WERI-Rb-1 (cell line): Measurements from ENCODE around the gene UBASH3B.

Experiments used
- DNase-seq: peaks from one replicate; pipeline ENCODE4 v3.0.0-alpha.2; 2020
- H3K27ac ChIP-seq: fragments of 250-450 bp; sonication (Bioruptor Pico); 2 replicates; pipeline ENCODE4 v1.5.1; 2020; ENCODE audit warnings: mild to moderate bottlenecking, moderate library complexity
- H3K27me3 ChIP-seq: fragments of 250-450 bp; sonication (Bioruptor Pico); 2 replicates; pipeline ENCODE4 v1.5.1; 2021; ENCODE audit warnings: mild to moderate bottlenecking, low read depth, moderate library complexity; ENCODE audit not compliant: insufficient read depth, severe bottlenecking
- H3K36me3 ChIP-seq: fragments of 250-450 bp; sonication (Bioruptor Pico); 2 replicates; pipeline ENCODE4 v1.5.1; 2020; ENCODE audit warnings: mild to moderate bottlenecking, moderate library complexity
- H3K4me3 ChIP-seq: 2 replicates; pipeline ENCODE4 v1.5.1; 2011; ENCODE audit warnings: low read depth, mild to moderate bottlenecking, control low read depth, low read length
- H3K9me3 ChIP-seq: fragments of 250-450 bp; sonication (Bioruptor Pico); 2 replicates; pipeline ENCODE4 v1.5.1; 2021; ENCODE audit warnings: mild to moderate bottlenecking, moderate library complexity; ENCODE audit not compliant: severe bottlenecking
- TF ChIP-seq, protein P1 (sequence below): IDR thresholded peaks from 2 replicates; pipeline ENCODE4 v1.5.1; 2011; ENCODE audit warnings: low read depth, mild to moderate bottlenecking, control low read depth, inconsistent platforms, low read length

Gene UBASH3B

DNA sequence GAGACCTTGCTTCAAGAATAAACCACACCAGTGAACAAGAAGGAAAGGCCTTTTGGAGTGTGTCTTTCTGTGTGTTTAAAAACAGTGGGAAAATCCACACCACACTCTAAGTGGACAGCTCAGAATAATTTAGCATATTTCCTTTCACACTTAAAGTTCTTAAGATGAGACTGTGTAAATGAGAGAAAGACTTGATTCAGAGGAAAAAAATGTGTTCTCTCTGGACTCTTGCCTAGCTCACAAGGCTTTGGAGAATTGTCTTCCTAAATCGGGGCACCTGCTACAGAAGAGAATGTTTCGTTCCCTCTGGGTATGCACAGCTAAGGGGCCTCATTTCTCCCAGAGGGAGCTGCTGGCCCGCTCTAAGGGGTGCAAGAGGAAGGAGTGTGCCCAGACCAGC, 154.3 kb downstream of the UBASH3B start:
- no peak overlapping the region for H3K27ac ChIP-seq
- TF ChIP-seq, protein P1, sequence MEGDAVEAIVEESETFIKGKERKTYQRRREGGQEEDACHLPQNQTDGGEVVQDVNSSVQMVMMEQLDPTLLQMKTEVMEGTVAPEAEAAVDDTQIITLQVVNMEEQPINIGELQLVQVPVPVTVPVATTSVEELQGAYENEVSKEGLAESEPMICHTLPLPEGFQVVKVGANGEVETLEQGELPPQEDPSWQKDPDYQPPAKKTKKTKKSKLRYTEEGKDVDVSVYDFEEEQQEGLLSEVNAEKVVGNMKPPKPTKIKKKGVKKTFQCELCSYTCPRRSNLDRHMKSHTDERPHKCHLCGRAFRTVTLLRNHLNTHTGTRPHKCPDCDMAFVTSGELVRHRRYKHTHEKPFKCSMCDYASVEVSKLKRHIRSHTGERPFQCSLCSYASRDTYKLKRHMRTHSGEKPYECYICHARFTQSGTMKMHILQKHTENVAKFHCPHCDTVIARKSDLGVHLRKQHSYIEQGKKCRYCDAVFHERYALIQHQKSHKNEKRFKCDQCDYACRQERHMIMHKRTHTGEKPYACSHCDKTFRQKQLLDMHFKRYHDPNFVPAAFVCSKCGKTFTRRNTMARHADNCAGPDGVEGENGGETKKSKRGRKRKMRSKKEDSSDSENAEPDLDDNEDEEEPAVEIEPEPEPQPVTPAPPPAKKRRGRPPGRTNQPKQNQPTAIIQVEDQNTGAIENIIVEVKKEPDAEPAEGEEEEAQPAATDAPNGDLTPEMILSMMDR = no peak
- DNase-seq = no peak
- H3K9me3 ChIP-seq = no peaks in the 10 kb centered on the region
- H3K27me3 ChIP-seq = peaks cover 52% of the 10 kb centered on the region
- H3K36me3 ChIP-seq = no peaks in the 10 kb centered on the region
- no peak overlapping the region for H3K4me3 ChIP-seq

DNA sequence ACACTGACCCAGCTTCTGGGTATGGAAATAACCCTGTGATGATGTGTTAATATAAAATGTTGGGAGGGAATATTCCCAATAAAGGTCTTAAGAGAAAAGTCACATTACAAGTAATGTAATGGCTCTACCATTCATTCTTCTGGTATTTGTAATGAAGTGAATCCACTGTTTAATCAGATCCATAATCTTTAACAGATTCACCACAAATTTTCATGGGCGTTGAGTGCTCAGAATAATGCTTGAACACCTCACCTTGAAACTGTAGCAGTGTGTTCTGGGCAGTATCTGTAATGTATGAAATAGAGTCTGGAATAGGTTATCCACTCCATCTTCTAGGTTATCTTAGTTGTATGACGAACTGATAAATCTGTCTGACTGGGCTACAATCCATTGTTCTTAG, 156.2 kb downstream of the UBASH3B start:
- DNase-seq = no peak
- H3K36me3 ChIP-seq = no peaks in the 10 kb centered on the region
- TF ChIP-seq, protein P1 = no peak
- no peak overlapping the region for H3K27ac ChIP-seq
- H3K9me3 ChIP-seq = no peaks in the 10 kb centered on the region
- no peak overlapping the region for H3K4me3 ChIP-seq
- H3K27me3 ChIP-seq = peaks cover 50% of the 10 kb centered on the region

DNA sequence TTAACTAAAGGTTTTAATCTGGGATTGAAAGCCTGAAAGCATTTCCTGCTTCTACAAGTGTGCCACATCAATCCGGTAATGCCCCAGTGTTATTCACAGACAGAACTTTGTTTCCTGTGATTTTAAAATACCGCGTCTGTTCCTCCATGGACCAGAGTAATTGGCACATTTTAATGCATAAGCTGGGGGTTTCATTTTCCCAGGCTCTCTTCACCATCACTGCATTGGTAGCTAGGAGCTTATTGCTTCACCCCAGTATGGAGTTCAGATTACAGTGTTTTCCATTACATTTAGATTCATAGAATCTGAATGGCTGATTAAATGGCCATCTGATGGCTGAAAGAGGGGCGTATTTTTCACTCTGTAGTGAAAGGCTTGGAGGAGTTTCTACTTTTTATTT, 157.1 kb downstream of the UBASH3B start:
- no peak overlapping the region for H3K27ac ChIP-seq
- H3K36me3 ChIP-seq = no peaks in the 10 kb centered on the region
- no peak for DNase-seq
- TF ChIP-seq, protein P1 = no peak
- peaks cover 41% of the 10 kb centered on the region for H3K27me3 ChIP-seq
- no peak overlapping the region for H3K4me3 ChIP-seq
- no peaks in the 10 kb centered on the region for H3K9me3 ChIP-seq

DNA sequence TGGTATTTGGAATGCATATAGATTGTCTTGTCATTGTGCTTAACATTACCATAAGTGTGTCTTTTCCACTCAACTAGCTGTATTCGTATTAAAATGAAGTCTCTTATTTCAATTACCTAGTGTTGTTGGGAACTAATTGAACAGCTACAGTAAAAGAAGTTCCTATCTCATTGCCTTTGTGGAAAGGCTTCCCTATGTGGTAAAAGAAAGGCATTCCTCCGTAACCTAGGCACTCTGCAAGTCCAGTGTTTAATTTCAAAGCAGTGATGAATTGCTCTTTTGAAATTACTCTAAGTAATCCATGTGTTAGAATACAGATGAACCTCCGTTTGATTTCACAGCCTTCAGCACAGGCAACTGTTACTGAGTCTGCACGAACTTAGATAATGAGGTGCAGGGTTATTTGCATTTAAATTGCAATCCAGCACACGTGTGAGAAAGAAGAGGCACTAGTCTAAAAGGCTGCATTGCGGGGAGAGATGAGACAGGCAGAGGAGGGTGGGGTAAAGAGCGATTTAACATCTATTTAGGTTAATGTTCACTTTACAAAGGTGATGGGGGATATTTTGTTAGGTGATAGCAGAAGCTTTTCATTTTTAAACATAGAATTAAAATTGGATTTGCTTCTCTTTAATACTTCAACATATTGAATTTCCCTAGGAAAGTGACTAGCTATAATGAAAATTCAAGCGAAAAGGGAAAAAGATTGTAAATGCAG, 157.8 kb downstream of the UBASH3B start:
- H3K27me3 ChIP-seq = peaks cover 34% of the 10 kb centered on the region

DNA sequence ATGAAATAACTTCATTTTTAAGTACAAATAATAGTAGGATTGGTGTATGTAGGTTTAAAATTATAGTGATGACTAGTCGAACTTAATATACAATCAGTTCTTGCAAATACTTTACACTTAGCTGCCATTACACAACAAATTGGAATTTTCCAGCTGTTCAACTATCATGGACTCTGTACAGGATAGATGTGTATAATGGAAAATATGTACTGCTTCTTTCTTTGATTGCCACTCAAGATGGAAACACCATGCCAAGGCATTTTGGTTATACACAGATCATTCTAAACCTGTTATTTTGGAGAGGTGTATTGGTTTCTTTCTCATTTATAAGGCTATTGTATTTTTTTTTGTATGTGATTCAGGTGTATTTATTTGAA, 158.4 kb downstream of the UBASH3B start:
- Histone ChIP-seq H3K36me3 (no peaks in the 10 kb centered on the region), H3K9me3 (no peaks in the 10 kb centered on the region), H3K27ac (no peak overlapping the region), H3K27me3 (peaks cover 39% of the 10 kb centered on the region), H3K4me3 (no peak overlapping the region)
- DNase-seq = no peak
- TF ChIP-seq, protein P1 = no peak

More for the DNA sequence above, 157.8 kb downstream of the UBASH3B start:
- H3K9me3 ChIP-seq = no peaks in the 10 kb centered on the region
- H3K36me3 ChIP-seq = no peaks in the 10 kb centered on the region
- H3K4me3 ChIP-seq = no peak overlapping the region
- no peak for DNase-seq
- TF ChIP-seq, protein P1 = no peak
- no peak overlapping the region for H3K27ac ChIP-seq

DNA sequence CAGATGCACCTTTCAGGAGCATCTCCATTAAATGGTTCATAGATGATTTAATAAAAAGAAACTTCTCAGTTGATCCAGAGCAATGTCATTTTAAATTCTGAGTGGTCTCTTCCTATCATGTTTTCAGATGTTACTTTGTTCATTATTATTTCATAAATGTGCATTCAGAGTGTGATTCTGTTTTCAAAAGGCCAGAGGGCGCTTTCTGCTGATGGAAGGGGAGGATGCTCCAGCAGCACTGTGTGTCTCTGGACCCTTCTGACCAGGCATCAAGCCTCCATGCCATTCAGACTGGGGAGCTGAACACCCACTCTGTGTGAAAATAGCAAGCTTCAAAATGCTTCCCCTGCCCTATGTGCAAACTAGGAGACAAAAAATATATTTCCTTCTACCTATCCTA, 158.9 kb downstream of the UBASH3B start:
- Histone ChIP-seq H3K9me3 (no peaks in the 10 kb centered on the region), H3K4me3 (no peak overlapping the region), H3K27me3 (peaks cover 42% of the 10 kb centered on the region), H3K36me3 (no peaks in the 10 kb centered on the region), H3K27ac (no peak overlapping the region)
- TF ChIP-seq, protein P1 = peak; percentile 35; the same call in 1 of the 2 replicates
- DNase-seq = no peak
